GM19035 (cell line): ENCODE measurements around the gene LRRC8E.
"Not testable (repeated sequence)": the region's sequence is repeated elsewhere in the genome, so short reads cannot be mapped to it uniquely, and the experiment has no call there.

Source experiments
- ATAC-seq: cut with Tn5 transposase; IDR thresholded peaks from one replicate; pipeline ENCODE4 v1.9.1; 2021; ENCODE audit not compliant: unreplicated experiment

LRRC8E gene

GRCh38 chr19:7907544-7907943 is 19.2 kb downstream of the LRRC8E start:
- no peak for ATAC-seq

- no peak for ATAC-seq
These were observed 19.9 kb downstream of the LRRC8E start for GRCh38 chr19:7908078-7908699.

- no peak for ATAC-seq
These were observed 20.6 kb downstream of the LRRC8E start for GRCh38 chr19:7908742-7909461.

DNA sequence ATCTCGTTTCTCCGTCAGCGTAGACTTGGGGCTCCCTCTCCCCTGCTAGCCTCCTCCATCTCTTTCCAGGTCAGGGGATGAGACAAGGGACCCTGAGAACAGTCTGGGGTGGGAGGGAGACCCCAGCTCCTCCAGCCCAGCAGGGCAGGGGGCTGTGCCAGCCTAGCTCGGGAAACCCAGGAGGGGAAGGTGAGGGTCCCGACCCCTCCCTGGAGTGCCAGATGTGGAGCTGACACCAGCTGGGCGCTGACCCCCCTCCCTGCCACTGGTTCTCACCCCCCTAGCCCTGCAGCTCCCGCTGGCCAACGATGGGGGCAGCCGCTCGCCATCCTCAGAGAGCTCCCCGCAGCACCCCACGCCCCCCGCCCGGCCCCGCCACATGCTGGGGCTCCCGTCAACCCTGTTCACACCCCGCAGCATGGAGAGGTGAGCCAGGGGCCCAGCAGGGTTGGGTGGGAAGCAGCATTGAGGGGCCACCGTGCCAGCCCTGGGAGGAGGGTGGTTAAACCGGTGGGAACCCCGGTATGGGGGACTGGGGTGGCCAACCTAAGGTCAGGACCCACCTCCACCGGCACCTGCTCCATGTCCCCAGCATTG is 21.3 kb downstream of the LRRC8E start:
- ATAC-seq: no peak

DNA sequence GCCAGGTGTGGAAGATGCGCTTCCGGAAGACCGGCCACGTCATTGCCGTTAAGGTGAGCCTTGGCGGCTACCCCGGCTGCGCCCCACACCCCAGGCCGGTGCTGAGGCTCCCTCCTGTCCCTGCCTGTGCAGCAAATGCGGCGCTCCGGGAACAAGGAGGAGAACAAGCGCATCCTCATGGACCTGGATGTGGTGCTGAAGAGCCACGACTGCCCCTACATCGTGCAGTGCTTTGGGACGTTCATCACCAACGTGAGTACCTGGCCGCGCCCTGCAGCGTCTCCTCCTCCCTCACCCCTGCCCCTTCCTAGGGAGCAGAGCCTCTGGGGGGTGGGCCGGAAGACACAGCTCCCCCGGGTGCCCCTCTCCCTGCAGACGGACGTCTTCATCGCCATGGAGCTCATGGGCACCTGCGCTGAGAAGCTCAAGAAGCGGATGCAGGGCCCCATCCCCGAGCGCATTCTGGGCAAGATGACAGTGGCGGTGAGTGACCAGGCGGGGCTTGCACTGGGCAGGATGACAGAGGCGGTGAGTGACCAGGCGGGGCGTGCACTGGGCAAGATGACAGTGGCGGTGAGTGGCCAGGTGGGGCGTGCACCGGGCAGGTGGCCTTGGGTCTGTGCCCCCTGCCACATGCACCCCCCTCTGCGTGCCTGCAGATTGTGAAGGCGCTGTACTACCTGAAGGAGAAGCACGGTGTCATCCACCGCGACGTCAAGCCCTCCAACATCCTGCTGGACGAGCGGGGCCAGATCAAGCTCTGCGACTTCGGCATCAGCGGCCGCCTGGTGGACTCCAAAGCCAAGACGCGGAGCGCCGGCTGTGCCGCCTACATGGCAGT is 22.2 kb downstream of the LRRC8E start:
- no peak for ATAC-seq

DNA sequence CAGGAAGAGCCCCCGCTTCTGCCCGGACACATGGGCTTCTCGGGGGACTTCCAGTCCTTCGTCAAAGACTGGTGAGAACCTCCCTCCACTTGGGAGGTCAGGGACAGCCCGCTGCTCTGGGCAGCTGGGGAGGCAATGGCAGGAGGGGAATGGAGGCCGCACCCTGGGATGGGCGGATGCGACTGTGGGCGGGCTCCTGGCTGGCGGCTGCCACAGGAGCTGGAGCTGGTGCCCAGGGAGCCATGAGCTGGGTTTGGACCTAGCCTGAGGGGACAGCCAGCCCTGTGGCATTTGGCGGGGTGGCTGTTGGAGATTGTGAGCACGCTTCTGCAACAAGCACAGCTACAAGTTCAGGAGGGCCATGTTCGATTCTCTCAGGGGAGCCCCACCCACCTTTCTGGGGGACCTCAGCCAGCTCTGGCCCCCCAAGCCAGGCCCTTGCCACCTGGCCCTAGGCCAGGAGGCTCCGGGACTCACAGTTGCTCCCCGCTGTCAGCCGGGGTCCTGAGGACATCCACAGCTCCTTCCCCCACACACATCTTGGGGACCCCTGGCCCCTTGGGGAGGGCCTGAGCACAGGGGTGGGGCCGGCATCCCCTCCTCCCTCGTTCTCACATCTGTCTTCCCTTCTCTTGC is 23.3 kb downstream of the LRRC8E start:
- no peak for ATAC-seq

DNA sequence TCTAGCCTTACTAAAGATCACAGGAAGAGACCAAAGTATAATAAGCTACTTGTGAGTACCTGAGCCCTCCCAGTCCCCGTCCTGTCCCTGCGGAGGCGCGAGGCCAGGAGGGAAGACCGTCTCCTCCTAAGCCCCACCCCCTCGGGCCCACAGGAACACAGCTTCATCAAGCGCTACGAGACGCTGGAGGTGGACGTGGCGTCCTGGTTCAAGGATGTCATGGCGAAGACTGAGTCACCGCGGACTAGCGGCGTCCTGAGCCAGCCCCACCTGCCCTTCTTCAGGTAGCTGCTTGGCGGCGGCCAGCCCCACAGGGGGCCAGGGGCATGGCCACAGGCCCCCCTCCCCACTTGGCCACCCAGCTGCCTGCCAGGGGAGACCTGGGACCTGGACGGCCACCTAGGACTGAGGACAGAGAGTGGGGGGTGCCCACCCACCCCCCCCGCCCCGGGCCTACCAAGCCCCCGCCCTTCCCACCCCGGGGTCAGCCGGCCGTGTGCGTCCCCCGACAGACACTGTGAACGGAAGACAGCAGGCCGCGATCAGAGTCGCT is 23.9 kb downstream of the LRRC8E start:
- no peak for ATAC-seq

GRCh38 chr19:7912697-7913564 is 24.6 kb downstream of the LRRC8E start:
- no peak for ATAC-seq

- no peak for ATAC-seq
These were observed 25.3 kb downstream of the LRRC8E start for GRCh38 chr19:7913652-7914051.

- ATAC-seq: no peak
These were observed 25.8 kb downstream of the LRRC8E start for GRCh38 chr19:7914099-7914498.

- ATAC-seq: no peak
These were observed 26.3 kb downstream of the LRRC8E start, which contains the start of gene TGFBR3L for GRCh38 chr19:7914598-7915045. Gene TGFBR3L (plus strand): TSS chr19:7914830.

DNA sequence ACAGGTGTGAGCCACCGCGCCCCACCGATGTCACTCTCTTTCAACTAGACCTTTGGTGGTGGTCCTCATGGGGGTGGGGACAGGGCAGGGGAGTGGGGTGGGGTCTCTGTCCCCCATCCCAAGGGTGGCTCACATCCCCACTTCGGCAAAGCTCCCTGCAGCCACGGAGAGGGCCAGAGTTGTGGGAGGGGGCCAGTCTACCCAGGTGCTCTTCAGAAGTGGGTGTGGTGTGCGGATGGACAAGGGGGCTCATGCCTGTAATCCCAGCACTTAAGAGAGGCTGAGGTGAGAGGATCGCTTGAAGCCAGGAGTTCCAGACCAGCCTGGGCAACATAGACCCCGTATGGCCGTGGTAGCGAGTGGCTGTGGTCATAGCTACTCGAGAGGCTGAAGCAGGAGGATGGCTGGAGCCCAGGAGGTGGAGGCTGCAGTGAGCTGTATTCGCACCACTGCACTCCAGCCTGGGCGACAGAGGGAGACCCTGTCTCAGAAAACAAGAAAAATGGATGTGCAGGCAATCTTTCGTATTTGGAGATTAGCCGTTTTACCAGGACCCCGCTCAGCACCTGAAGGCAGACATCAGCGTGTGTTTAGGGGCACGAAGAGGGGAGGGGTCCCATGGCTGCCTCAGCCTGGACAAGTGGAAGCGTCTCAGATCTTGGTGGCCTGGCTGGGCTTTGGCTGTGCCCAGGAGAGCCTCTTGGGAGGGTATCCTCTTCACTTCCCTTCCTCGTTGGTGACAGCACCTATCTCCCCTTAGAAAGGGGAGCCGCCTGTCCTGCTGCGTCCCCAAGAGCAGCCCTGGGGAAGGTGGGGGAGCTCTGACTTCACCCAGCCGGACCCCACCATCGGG is 27.2 kb downstream of the LRRC8E start:
- no peak for ATAC-seq

DNA sequence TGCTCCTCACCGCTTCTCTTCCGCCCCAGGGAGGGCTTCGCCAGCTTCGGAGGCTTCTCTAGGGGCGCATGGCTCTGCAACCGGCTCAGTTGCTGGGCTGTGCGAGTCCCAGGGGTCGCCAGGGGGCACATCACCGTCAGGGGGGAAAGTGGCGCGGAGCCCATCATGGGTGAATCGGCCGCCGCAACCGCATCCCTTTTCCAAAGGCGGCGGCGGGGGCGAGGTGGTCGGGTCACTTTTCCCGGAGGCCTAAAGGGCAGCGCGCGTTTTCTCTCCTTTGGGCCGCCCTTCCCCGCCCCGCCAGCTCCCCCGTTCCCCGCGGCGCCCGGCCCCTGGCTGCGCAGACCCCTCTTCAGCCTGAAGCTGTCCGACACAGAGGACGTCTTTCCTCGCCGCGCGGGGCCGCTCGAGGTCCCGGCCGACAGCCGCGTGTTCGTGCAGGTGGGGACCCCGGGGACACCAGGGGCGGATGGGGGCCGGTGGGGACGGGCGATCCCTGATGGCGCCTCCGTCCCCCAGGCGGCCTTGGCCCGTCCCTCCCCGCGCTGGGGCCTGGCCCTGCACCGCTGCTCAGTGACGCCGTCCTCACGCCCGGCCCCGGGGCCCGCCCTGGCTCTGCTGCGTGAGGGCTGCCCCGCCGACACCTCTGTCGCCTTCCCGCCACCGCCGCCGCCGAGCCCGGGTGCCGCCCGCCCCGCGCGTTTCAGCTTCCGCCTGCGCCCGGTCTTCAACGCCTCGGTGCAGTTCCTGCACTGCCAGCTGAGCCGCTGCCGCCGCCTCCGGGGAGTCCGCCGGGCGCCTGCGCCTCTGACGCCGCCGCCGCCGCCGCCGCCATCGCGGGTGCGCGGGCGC is 28.0 kb downstream of the LRRC8E start:
- ATAC-seq: no peak

- ATAC-seq: no peak
These were observed 28.6 kb downstream of the LRRC8E start for GRCh38 chr19:7916955-7917266.

DNA sequence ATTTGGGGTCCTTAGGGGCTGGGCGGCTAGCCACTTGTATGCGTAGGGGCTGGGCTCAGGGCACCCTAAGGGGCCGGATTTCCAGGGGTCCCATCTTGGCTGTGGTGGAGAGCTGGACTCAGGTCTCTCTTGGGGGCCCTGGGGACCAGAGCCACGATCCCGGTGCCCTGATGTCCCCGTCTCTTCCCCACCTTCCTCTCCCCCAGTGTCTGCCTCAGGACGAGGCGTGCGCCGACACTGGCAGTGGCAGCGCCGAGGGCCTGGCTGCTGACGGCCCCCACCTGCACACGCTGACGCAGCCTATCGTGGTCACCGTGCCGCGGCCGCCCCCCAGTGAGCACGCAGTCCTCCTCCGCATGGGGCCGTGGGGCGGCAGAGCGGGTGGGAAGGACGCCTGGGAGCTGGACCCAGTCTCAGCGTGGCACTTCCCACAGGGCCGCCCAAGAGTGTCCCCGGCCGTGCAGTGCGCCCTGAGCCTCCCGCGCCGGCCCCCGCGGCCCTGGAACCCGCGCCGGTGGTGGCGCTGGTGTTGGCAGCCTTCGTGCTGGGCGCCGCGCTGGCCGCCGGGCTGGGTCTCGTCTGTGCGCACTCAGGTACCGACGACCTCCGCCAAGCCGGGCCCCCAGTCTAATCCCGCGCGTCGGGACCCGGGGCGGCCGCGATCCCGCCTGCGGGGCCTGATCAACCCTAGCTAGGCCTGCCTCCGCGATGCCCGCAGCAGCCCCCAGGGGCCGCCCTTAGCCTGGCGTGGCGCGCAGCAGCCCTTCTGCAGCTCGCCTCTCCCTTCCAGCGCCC is 29.2 kb downstream of the LRRC8E start:
- ATAC-seq: no peak

DNA sequence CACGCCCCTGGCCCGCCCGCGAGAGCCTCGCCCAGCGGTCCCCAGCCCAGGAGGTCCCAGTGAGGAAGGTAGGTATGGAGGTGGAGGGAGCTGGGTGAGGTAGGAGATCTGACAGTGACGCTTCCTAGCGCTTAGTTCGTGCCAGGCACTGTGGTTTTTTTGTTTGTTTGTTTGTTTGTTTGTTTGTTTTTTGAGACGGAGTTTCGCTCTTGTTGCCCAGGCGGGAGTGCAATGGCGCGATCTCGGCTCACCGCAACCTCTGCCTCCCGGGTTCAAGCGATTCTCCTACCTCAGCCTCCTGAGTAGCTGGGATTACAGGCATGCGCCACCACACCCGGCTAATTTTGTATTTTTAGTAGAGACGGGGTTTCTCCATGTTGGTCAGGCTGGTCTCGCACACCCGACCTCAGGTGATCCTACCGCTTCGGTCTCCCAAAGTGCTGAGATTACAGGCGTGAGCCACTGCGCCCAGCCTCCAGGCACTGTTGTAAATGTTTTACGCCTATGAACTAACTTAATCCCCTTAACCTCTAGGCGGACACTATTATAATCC is 29.8 kb downstream of the LRRC8E start:
- ATAC-seq: not testable (repeated sequence)
